ENCODE results near the gene LPP.

Gene LPP

DNA sequence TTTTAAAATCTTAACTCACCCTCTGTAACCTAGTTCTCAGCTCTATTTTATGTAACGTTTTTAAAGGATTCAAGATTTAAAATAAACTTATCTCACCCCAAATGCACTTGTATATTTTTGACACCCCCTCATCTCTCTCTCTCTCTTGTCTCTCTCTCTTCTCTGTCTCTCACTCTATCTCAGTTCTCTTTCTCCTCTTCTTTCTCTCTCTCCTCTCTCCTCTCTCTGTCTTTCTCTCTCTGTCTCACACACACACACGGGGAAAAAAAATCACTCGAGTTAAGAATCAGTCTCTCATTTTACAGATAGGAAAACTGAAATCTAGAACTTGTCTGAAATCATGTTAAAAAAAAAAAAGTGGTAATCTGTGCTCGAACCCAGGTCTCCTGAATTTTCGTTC, 108.5 kb downstream of the LPP start:
- Histone ChIP-seq H3K9me3 (ENCODE audit: insufficient read depth, low read length, severe bottlenecking) (no peaks in the 10 kb centered on the region), H3K9ac (ENCODE audit: low read depth, low read length) (no peak overlapping the region), H2AFZ (ENCODE audit: low read depth, low read length) (no peak overlapping the region), H3K4me1 (ENCODE audit: insufficient read depth, low read length) (no peaks in the 10 kb centered on the region), H3K4me2 (ENCODE audit: insufficient read depth, low read length) (no peak overlapping the region), H4K20me1 (ENCODE audit: insufficient read depth, low read length) (no peaks in the 10 kb centered on the region), H3K4me3 (ENCODE audit: low read depth in 1 of 2, low read length in 2 of 2) (no peak overlapping the region), H3K36me3 (ENCODE audit: insufficient read depth, low read length) (no peaks in the 10 kb centered on the region), H3K27me3 (ENCODE audit: insufficient read depth, low read length, poor library complexity) (no peaks in the 10 kb centered on the region), H3K27ac (ENCODE audit: low read length) (no peak overlapping the region), H3K79me2 (ENCODE audit: insufficient read depth, low read length) (peaks cover 2% of the 10 kb centered on the region; the same call in 1 of the 2 replicates)
- TF ChIP-seq, protein P1, sequence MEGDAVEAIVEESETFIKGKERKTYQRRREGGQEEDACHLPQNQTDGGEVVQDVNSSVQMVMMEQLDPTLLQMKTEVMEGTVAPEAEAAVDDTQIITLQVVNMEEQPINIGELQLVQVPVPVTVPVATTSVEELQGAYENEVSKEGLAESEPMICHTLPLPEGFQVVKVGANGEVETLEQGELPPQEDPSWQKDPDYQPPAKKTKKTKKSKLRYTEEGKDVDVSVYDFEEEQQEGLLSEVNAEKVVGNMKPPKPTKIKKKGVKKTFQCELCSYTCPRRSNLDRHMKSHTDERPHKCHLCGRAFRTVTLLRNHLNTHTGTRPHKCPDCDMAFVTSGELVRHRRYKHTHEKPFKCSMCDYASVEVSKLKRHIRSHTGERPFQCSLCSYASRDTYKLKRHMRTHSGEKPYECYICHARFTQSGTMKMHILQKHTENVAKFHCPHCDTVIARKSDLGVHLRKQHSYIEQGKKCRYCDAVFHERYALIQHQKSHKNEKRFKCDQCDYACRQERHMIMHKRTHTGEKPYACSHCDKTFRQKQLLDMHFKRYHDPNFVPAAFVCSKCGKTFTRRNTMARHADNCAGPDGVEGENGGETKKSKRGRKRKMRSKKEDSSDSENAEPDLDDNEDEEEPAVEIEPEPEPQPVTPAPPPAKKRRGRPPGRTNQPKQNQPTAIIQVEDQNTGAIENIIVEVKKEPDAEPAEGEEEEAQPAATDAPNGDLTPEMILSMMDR (IDR thresholded peaks at IDR 0.05; ENCODE audit: borderline replicate concordance, extremely low read depth, low read length, poor library complexity, severe bottlenecking): no peak
- no peak for TF ChIP-seq EZH2 (IDR thresholded peaks at IDR 0.05; ENCODE audit: borderline replicate concordance, low read depth, low read length, severe bottlenecking)
- ATAC-seq (ENCODE audit: insufficient read depth, low read depth) (no peak), DNase-seq (no peak)

DNA sequence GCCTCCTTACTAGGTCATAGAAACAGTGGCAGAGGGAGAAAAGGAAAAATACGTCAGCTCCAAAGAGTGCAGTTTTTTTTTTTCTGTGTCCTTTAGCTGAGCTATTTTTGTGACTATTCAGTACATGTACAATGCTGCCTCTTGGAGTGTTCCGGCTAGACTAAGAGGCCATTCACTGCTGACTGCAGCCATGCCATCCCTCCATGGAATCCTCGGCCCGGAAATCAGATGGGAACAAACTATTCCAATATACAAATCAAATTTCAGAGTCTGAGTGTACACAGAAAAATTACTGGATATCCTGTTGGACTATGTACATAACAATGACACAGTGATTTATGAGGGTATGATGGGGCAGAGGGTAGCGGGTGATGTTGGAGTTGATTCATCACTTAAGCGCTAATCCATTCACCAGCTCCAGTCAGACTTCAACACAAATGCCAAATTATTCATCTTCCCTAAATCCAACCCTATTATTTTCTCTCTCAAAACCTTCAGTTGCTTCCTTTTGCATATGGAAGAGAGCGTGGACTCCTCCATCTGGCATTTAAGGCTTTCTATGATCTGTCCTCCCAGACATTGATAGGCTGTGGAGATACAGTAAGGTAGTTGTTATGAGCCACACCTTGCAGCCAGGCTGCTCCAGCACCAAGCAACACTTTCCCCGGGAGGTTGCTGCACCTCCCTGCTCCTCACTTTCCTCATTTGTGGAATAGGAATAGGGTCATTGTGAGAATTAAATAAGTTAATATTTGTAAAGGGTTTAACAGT, 109.1 kb downstream of the LPP start:
- no peak overlapping the region for H2AFZ ChIP-seq (ENCODE audit: low read depth, low read length)
- no peak overlapping the region for H3K4me2 ChIP-seq (ENCODE audit: insufficient read depth, low read length)
- no peak overlapping the region for H3K9ac ChIP-seq (ENCODE audit: low read depth, low read length)
- H3K4me1 ChIP-seq (ENCODE audit: insufficient read depth, low read length): no peaks in the 10 kb centered on the region
- H3K27me3 ChIP-seq (ENCODE audit: insufficient read depth, low read length, poor library complexity): no peaks in the 10 kb centered on the region
- H4K20me1 ChIP-seq (ENCODE audit: insufficient read depth, low read length): no peaks in the 10 kb centered on the region
- H3K27ac ChIP-seq (ENCODE audit: low read length): no peak overlapping the region
- TF ChIP-seq, protein P1 (IDR thresholded peaks at IDR 0.05; ENCODE audit: borderline replicate concordance, extremely low read depth, low read length, poor library complexity, severe bottlenecking): no peak
- no peak for TF ChIP-seq EZH2 (IDR thresholded peaks at IDR 0.05; ENCODE audit: borderline replicate concordance, low read depth, low read length, severe bottlenecking)
- H3K9me3 ChIP-seq (ENCODE audit: insufficient read depth, low read length, severe bottlenecking): no peaks in the 10 kb centered on the region
- DNase-seq (no peak), ATAC-seq (ENCODE audit: insufficient read depth, low read depth) (no peak)
- H3K79me2 ChIP-seq (ENCODE audit: insufficient read depth, low read length): peaks cover 2% of the 10 kb centered on the region; the same call in 1 of the 2 replicates
- no peaks in the 10 kb centered on the region for H3K36me3 ChIP-seq (ENCODE audit: insufficient read depth, low read length)
- H3K4me3 ChIP-seq (ENCODE audit: low read depth in 1 of 2, low read length in 2 of 2): no peak overlapping the region

DNA sequence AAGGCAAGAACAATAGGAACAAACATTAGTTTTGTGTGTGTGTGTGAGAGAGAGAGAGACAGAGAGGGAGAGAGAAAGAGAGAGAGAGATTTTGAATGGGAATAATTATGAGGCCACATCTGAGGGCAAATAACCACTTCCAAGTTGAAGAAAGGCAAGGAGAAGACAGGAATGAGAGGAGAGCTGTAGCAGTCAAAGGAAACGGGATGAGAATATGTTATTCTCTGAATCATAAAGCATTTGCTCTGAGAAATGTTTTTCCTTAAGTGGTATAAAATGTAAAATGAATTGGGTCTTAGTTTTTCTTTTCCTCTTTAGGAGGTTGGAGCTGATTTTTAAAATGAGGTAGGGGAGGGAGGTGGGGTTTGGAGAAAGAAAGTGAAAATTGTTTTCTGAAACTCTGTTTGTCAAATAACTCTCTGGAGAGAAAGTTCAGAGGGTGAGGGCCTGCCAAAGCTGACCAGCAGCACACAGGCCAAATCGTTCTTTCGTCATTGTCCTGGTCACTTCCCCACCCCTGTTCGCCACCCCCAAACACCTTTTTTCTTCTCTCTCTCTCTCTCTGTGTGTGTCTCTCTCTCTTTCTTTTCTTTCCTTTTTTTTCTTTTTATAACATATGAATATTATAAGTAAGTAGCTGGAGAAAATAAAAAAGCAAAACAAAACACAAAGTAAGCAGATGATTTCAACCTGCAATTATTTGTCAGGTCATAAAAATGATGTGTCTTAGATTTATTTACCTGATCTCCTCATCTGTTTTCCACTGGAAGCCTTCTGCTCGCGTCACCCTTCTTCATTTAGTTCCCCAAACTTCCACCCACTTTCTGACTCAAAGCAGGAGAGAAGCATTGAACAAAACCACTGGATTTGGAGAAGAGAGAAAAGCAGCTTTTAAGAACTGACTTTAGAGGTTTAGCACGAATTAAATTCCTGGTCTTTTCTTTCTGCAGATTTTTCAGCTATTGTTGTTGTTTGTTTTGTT, 110.6 kb downstream of the LPP start:
- no peaks in the 10 kb centered on the region for H3K36me3 ChIP-seq (ENCODE audit: insufficient read depth, low read length)
- no peaks in the 10 kb centered on the region for H3K9me3 ChIP-seq (ENCODE audit: insufficient read depth, low read length, severe bottlenecking)
- no peak overlapping the region for H3K27ac ChIP-seq (ENCODE audit: low read length)
- no peak for DNase-seq
- H2AFZ ChIP-seq (ENCODE audit: low read depth, low read length): no peak overlapping the region
- no peak overlapping the region for H3K4me2 ChIP-seq (ENCODE audit: insufficient read depth, low read length)
- no peaks in the 10 kb centered on the region for H4K20me1 ChIP-seq (ENCODE audit: insufficient read depth, low read length)
- ATAC-seq (ENCODE audit: insufficient read depth, low read depth): no peak
- H3K27me3 ChIP-seq (ENCODE audit: insufficient read depth, low read length, poor library complexity): no peaks in the 10 kb centered on the region
- TF ChIP-seq, protein P1 (IDR thresholded peaks at IDR 0.05; ENCODE audit: borderline replicate concordance, extremely low read depth, low read length, poor library complexity, severe bottlenecking): no peak
- TF ChIP-seq EZH2 (IDR thresholded peaks at IDR 0.05; ENCODE audit: borderline replicate concordance, low read depth, low read length, severe bottlenecking): no peak
- H3K4me3 ChIP-seq (ENCODE audit: low read depth in 1 of 2, low read length in 2 of 2): no peak overlapping the region
- H3K9ac ChIP-seq (ENCODE audit: low read depth, low read length): no peak overlapping the region
- H3K79me2 ChIP-seq (ENCODE audit: insufficient read depth, low read length): peaks cover 5% of the 10 kb centered on the region; the same call in 1 of the 2 replicates
- H3K4me1 ChIP-seq (ENCODE audit: insufficient read depth, low read length): no peaks in the 10 kb centered on the region

All from DND-41 (cell line).